Natural killer cell treated with Interleukin-12 subunit alpha and Interleukin-12 subunit beta and Interleukin-15 and Interleukin-18, amount 100 ng/mL, for 72 hours (primary cell): ENCODE measurements around the gene C22orf39. TPM values are rescaled to one million over a fixed set of nuclear protein-coding genes. Genes with fewer than 3 reads are reported as not detected.
A peak's percentile ranks its signal among the peaks of the same experiment; 100 is the strongest.

Experiments used
- ATAC-seq, 2 donors: fragments of 150-1000 bp; cut with Tn5 transposase in 1 of 2; sonication (Bioruptor Pico), chemical (Tn5 transposase) in 1 of 2; 2 replicates each; pipeline ENCODE4 v1.10.0; 2021
- DNase-seq: peaks from one replicate; pipeline ENCODE4 v3.0.0; 2022; ENCODE audit warnings: low spot score
- H3K27ac Mint-ChIP-seq, 2 donors: 1 replicate in 1 of 2; 2 replicates in 1 of 2; pipeline ENCODE4 v1.8.0; 2022; ENCODE audit warnings: mixed read lengths in 2 of 2, mild to moderate bottlenecking in 1 of 2, moderate library complexity in 1 of 2
- H3K27me3 Mint-ChIP-seq, 2 donors: 1 replicate in 1 of 2; 2 replicates in 1 of 2; pipeline ENCODE4 v1.8.0; 2022; ENCODE audit warnings: mixed read lengths in 2 of 2
- H3K36me3 Mint-ChIP-seq: one replicate; pipeline ENCODE4 v1.8.0; 2022; ENCODE audit warnings: mixed read lengths
- H3K4me1 Mint-ChIP-seq, 2 donors: 1 replicate in 1 of 2; 2 replicates in 1 of 2; pipeline ENCODE4 v1.8.0; 2022; ENCODE audit warnings: low read depth in 2 of 2, mixed read lengths in 2 of 2, mild to moderate bottlenecking in 1 of 2
- H3K4me3 Mint-ChIP-seq: one replicate; pipeline ENCODE4 v1.8.0; 2022; ENCODE audit warnings: mixed read lengths
- H3K9me3 Mint-ChIP-seq: 2 replicates; pipeline ENCODE4 v1.8.0; 2022; ENCODE audit warnings: mixed read lengths
- total RNA-seq, 2 donors: library from RNA; stranded (reverse); gene quantifications; one replicate each; pipeline ENCODE4 v1.2.3, GENCODE V29; 2022

The C22orf39 gene
- total RNA-seq, 2 donors from 2014 or later, result 27.6 to 36.8 TPM

- H3K4me3 Mint-ChIP-seq, result no peak overlapping the region
- ATAC-seq (no peak), DNase-seq (no peak)
- peaks cover 23% of the 10 kb centered on the region for H3K36me3 Mint-ChIP-seq
- no peak overlapping the region for H3K27ac Mint-ChIP-seq
- no peaks in the 10 kb centered on the region for H3K27me3 Mint-ChIP-seq
- peaks cover 0 to 12% of the 10 kb centered on the region in 2 donors for H3K4me1 Mint-ChIP-seq
- H3K9me3 Mint-ChIP-seq, result no peaks in the 10 kb centered on the region
Observed at GRCh38 chr22:19466848-19467752, 19.6 kb upstream of the C22orf39 start.

GRCh38 chr22:19466126-19466716 is 18.7 kb upstream of the C22orf39 start:
- no peak for ATAC-seq
- no peak for DNase-seq
- Mint-ChIP-seq H3K27me3 (no peaks in the 10 kb centered on the region), H3K4me1 (peaks cover 0 to 12% of the 10 kb centered on the region in 2 donors), H3K4me3 (no peak overlapping the region), H3K36me3 (peaks cover 28% of the 10 kb centered on the region), H3K27ac (no peak overlapping the region), H3K9me3 (no peaks in the 10 kb centered on the region)

- no peak for ATAC-seq
- Mint-ChIP-seq H3K27ac (no peak overlapping the region), H3K36me3 (peaks cover 30% of the 10 kb centered on the region)
Observed at GRCh38 chr22:19464975-19465374, 17.5 kb upstream of the C22orf39 start.

GRCh38 chr22:19464546-19464945 is 17.0 kb upstream of the C22orf39 start:
- no peak overlapping the region for H3K27ac Mint-ChIP-seq
- ATAC-seq (no peak), DNase-seq (no peak)
- H3K27me3 Mint-ChIP-seq, result no peaks in the 10 kb centered on the region
- peaks cover 30% of the 10 kb centered on the region for H3K36me3 Mint-ChIP-seq
- H3K4me1 Mint-ChIP-seq, result peaks cover 0 to 12% of the 10 kb centered on the region in 2 donors
- no peak overlapping the region for H3K4me3 Mint-ChIP-seq
- no peaks in the 10 kb centered on the region for H3K9me3 Mint-ChIP-seq

More at GRCh38 chr22:19464975-19465374, 17.5 kb upstream of the C22orf39 start:
- H3K27me3 Mint-ChIP-seq, result no peaks in the 10 kb centered on the region
- H3K9me3 Mint-ChIP-seq, result no peaks in the 10 kb centered on the region
- DNase-seq, result no peak
- no peak overlapping the region for H3K4me3 Mint-ChIP-seq
- H3K4me1 Mint-ChIP-seq, result peaks cover 0 to 12% of the 10 kb centered on the region in 2 donors

GRCh38 chr22:19463491-19464469 is 16.3 kb upstream of the C22orf39 start:
- Mint-ChIP-seq H3K27ac (no peak overlapping the region), H3K9me3 (no peaks in the 10 kb centered on the region), H3K36me3 (peaks cover 25% of the 10 kb centered on the region)

GRCh38 chr22:19463008-19463407 is 15.5 kb upstream of the C22orf39 start:
- no peak overlapping the region for H3K4me3 Mint-ChIP-seq
- H3K9me3 Mint-ChIP-seq, result no peaks in the 10 kb centered on the region
- no peak overlapping the region for H3K27ac Mint-ChIP-seq
- ATAC-seq (no peak), DNase-seq (no peak)
- no peaks in the 10 kb centered on the region for H3K27me3 Mint-ChIP-seq
- peaks cover 0 to 12% of the 10 kb centered on the region in 2 donors for H3K4me1 Mint-ChIP-seq
- H3K36me3 Mint-ChIP-seq, result peaks cover 24% of the 10 kb centered on the region

More at GRCh38 chr22:19463491-19464469, 16.3 kb upstream of the C22orf39 start:
- DNase-seq, result no peak
- ATAC-seq, result no peak
- no peak overlapping the region for H3K4me3 Mint-ChIP-seq
- H3K27me3 Mint-ChIP-seq, result no peaks in the 10 kb centered on the region
- peaks cover 0 to 12% of the 10 kb centered on the region in 2 donors for H3K4me1 Mint-ChIP-seq

- DNase-seq (no peak), ATAC-seq (no peak)
- peaks cover 0 to 9% of the 10 kb centered on the region in 2 donors for H3K4me1 Mint-ChIP-seq
- no peak overlapping the region for H3K27ac Mint-ChIP-seq
- no peaks in the 10 kb centered on the region for H3K9me3 Mint-ChIP-seq
- H3K4me3 Mint-ChIP-seq, result no peak overlapping the region
- H3K27me3 Mint-ChIP-seq, result no peaks in the 10 kb centered on the region
- H3K36me3 Mint-ChIP-seq, result peaks cover 30% of the 10 kb centered on the region
Observed at GRCh38 chr22:19461506-19461905, 14.0 kb upstream of the C22orf39 start.

- Mint-ChIP-seq H3K36me3 (peaks cover 29% of the 10 kb centered on the region), H3K9me3 (no peaks in the 10 kb centered on the region), H3K27me3 (no peaks in the 10 kb centered on the region), H3K27ac (no peak overlapping the region), H3K4me1 (peaks cover 5 to 8% of the 10 kb centered on the region in 2 donors), H3K4me3 (no peak overlapping the region)
- DNase-seq (no peak), ATAC-seq (no peak)
Observed at GRCh38 chr22:19460036-19460435, 12.5 kb upstream of the C22orf39 start.

- Mint-ChIP-seq H3K36me3 (peaks cover 27% of the 10 kb centered on the region), H3K27ac (no peak overlapping the region), H3K27me3 (no peaks in the 10 kb centered on the region), H3K4me3 (no peak overlapping the region), H3K9me3 (no peaks in the 10 kb centered on the region), H3K4me1 (peaks cover 5 to 7% of the 10 kb centered on the region in 2 donors)
- DNase-seq (no peak), ATAC-seq (no peak)
Observed at GRCh38 chr22:19457828-19458428, 10.4 kb upstream of the C22orf39 start.

GRCh38 chr22:19456541-19456940 is 9.0 kb upstream of the C22orf39 start:
- Mint-ChIP-seq H3K4me1 (peaks cover 5 to 7% of the 10 kb centered on the region in 2 donors), H3K27ac (no peak overlapping the region), H3K4me3 (no peak overlapping the region), H3K9me3 (no peaks in the 10 kb centered on the region), H3K36me3 (peaks cover 23% of the 10 kb centered on the region), H3K27me3 (no peaks in the 10 kb centered on the region)
- DNase-seq (no peak), ATAC-seq (no peak)

- Mint-ChIP-seq H3K36me3 (peaks cover 17% of the 10 kb centered on the region), H3K27me3 (no peaks in the 10 kb centered on the region), H3K4me1 (peaks cover 5 to 7% of the 10 kb centered on the region in 2 donors), H3K27ac (no peak overlapping the region), H3K9me3 (no peaks in the 10 kb centered on the region), H3K4me3 (no peak overlapping the region)
- ATAC-seq (no peak), DNase-seq (no peak)
Observed at GRCh38 chr22:19455585-19456370, 8.3 kb upstream of the C22orf39 start.

GRCh38 chr22:19455033-19455432 is 7.5 kb upstream of the C22orf39 start:
- H3K4me1 Mint-ChIP-seq, result peaks cover 5 to 7% of the 10 kb centered on the region in 2 donors
- H3K27ac Mint-ChIP-seq, result no peak overlapping the region
- H3K4me3 Mint-ChIP-seq, result no peak overlapping the region
- H3K36me3 Mint-ChIP-seq, result peaks cover 17% of the 10 kb centered on the region
- no peaks in the 10 kb centered on the region for H3K27me3 Mint-ChIP-seq
- H3K9me3 Mint-ChIP-seq, result no peaks in the 10 kb centered on the region
- peak; percentile 44 for DNase-seq
- ATAC-seq, result no peak
